ENCODE measurements around the gene AGAP3. TPM values are rescaled to one million over a fixed set of nuclear protein-coding genes. Genes with fewer than 3 reads are reported as not detected.

Gene AGAP3
- total and polyA plus RNA-seq, 4 donors = 3.9 to 27.0 (median 17.6) TPM

DNA sequence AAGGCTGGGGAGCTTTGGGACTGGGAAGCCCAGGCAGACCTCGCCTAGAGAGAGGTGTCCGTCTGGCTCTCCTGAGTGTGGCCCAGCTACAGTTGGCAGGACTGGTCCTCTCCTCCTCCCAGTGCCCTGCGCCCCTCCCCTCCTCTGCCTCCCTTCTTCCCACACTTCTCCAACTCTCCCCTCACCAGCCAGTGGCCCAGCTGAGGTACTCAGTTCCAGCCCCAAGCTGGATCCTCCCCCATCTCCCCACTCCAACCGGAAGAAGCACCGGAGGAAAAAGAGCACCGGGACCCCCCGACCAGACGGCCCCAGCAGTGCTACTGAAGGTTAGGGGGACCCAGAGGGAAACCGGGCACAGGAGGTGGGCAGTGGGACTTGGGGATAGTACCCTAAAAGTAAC is 53.5 kb downstream of the AGAP3 start:
- H3K4me1 ChIP-seq (ENCODE audit: control insufficient read depth in 4 of 4, insufficient read depth in 4 of 4, low read length in 3 of 4) = no peaks in the 10 kb centered on the region
- peaks cover 20 to 73% (median 26%) of the 10 kb centered on the region in 4 donors for H3K36me3 ChIP-seq (ENCODE audit: control insufficient read depth in 4 of 4, insufficient read depth in 3 of 4, low read depth in 1 of 4, low read length in 3 of 4)
- H3K9me3 ChIP-seq (ENCODE audit: control insufficient read depth in 4 of 4, low read length in 3 of 4) = no peaks in the 10 kb centered on the region
- DNase-seq (ENCODE audit: low spot score) = no peak
- no peak overlapping the region for H3K4me3 ChIP-seq (ENCODE audit: low read depth in 1 of 3, low read length in 3 of 3)
- no peak overlapping the region for H3K27ac ChIP-seq (ENCODE audit: low read depth in 1 of 2, low read length in 2 of 2)
- no peaks in the 10 kb centered on the region for H3K27me3 ChIP-seq (ENCODE audit: control insufficient read depth in 4 of 4, insufficient read depth in 4 of 4, low read length in 3 of 4)
- no peak overlapping the region for H3K9ac ChIP-seq (ENCODE audit: low read depth in 1 of 2, low read length in 2 of 2)
- TF ChIP-seq, protein P1, sequence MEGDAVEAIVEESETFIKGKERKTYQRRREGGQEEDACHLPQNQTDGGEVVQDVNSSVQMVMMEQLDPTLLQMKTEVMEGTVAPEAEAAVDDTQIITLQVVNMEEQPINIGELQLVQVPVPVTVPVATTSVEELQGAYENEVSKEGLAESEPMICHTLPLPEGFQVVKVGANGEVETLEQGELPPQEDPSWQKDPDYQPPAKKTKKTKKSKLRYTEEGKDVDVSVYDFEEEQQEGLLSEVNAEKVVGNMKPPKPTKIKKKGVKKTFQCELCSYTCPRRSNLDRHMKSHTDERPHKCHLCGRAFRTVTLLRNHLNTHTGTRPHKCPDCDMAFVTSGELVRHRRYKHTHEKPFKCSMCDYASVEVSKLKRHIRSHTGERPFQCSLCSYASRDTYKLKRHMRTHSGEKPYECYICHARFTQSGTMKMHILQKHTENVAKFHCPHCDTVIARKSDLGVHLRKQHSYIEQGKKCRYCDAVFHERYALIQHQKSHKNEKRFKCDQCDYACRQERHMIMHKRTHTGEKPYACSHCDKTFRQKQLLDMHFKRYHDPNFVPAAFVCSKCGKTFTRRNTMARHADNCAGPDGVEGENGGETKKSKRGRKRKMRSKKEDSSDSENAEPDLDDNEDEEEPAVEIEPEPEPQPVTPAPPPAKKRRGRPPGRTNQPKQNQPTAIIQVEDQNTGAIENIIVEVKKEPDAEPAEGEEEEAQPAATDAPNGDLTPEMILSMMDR (IDR thresholded peaks at IDR 0.05; ENCODE audit: low read depth, low read length, missing input control) = no peak
- no peak for TF ChIP-seq YY1 (IDR thresholded peaks at IDR 0.05)
- TF ChIP-seq EGR1 (IDR thresholded peaks at IDR 0.05; ENCODE audit: low read depth in 2 of 2) = no peak
- TF ChIP-seq NR2F2 (IDR thresholded peaks at IDR 0.05) = no peak
- WGBS = 96% methylated on average over 9 of the region's 9 CpGs

DNA sequence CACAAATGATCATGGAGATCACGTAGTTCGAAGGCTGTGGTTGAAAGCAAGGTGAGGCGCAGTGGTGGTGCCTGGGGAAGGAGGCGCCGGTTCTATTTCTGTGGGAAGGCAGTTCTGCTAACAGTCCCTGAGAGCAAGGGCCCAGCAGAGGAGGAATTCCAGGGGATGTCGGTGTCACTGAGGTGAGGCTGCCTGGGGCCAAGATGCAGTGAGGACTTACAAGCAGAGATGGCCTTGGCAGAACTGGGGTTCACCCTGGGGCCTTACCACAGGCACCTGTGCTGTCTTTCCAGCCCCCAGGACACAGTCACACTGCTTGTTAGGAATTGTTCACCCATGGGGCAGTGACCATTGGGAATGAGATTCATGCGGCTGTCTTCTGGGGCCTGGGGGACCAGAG is 54.6 kb downstream of the AGAP3 start:
- DNase-seq (ENCODE audit: low spot score) = no peak
- H3K27me3 ChIP-seq (ENCODE audit: control insufficient read depth in 4 of 4, insufficient read depth in 4 of 4, low read length in 3 of 4) = no peaks in the 10 kb centered on the region
- H3K4me1 ChIP-seq (ENCODE audit: control insufficient read depth in 4 of 4, insufficient read depth in 4 of 4, low read length in 3 of 4) = no peaks in the 10 kb centered on the region
- H3K36me3 ChIP-seq (ENCODE audit: control insufficient read depth in 4 of 4, insufficient read depth in 3 of 4, low read depth in 1 of 4, low read length in 3 of 4) = peaks cover 10 to 65% (median 22%) of the 10 kb centered on the region in 4 donors
- H3K27ac ChIP-seq (ENCODE audit: low read depth in 1 of 2, low read length in 2 of 2) = no peak overlapping the region
- WGBS = 97% methylated on average over 7 of the region's 7 CpGs
- no peak overlapping the region for H3K9ac ChIP-seq (ENCODE audit: low read depth in 1 of 2, low read length in 2 of 2)
- no peaks in the 10 kb centered on the region for H3K9me3 ChIP-seq (ENCODE audit: control insufficient read depth in 4 of 4, low read length in 3 of 4)
- H3K4me3 ChIP-seq (ENCODE audit: low read depth in 1 of 3, low read length in 3 of 3) = no peak overlapping the region
- TF ChIP-seq, protein P2, sequence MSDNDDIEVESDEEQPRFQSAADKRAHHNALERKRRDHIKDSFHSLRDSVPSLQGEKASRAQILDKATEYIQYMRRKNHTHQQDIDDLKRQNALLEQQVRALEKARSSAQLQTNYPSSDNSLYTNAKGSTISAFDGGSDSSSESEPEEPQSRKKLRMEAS (IDR thresholded peaks at IDR 0.05) = no peak
- no peak for TF ChIP-seq SP1 (IDR thresholded peaks at IDR 0.05)
- TF ChIP-seq, protein P1 (IDR thresholded peaks at IDR 0.05; ENCODE audit: low read depth, low read length, missing input control) = no peak
- TF ChIP-seq, protein P3, sequence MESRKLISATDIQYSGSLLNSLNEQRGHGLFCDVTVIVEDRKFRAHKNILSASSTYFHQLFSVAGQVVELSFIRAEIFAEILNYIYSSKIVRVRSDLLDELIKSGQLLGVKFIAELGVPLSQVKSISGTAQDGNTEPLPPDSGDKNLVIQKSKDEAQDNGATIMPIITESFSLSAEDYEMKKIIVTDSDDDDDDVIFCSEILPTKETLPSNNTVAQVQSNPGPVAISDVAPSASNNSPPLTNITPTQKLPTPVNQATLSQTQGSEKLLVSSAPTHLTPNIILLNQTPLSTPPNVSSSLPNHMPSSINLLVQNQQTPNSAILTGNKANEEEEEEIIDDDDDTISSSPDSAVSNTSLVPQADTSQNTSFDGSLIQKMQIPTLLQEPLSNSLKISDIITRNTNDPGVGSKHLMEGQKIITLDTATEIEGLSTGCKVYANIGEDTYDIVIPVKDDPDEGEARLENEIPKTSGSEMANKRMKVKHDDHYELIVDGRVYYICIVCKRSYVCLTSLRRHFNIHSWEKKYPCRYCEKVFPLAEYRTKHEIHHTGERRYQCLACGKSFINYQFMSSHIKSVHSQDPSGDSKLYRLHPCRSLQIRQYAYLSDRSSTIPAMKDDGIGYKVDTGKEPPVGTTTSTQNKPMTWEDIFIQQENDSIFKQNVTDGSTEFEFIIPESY (IDR thresholded peaks at IDR 0.05) = no peak
- TF ChIP-seq, protein P4, sequence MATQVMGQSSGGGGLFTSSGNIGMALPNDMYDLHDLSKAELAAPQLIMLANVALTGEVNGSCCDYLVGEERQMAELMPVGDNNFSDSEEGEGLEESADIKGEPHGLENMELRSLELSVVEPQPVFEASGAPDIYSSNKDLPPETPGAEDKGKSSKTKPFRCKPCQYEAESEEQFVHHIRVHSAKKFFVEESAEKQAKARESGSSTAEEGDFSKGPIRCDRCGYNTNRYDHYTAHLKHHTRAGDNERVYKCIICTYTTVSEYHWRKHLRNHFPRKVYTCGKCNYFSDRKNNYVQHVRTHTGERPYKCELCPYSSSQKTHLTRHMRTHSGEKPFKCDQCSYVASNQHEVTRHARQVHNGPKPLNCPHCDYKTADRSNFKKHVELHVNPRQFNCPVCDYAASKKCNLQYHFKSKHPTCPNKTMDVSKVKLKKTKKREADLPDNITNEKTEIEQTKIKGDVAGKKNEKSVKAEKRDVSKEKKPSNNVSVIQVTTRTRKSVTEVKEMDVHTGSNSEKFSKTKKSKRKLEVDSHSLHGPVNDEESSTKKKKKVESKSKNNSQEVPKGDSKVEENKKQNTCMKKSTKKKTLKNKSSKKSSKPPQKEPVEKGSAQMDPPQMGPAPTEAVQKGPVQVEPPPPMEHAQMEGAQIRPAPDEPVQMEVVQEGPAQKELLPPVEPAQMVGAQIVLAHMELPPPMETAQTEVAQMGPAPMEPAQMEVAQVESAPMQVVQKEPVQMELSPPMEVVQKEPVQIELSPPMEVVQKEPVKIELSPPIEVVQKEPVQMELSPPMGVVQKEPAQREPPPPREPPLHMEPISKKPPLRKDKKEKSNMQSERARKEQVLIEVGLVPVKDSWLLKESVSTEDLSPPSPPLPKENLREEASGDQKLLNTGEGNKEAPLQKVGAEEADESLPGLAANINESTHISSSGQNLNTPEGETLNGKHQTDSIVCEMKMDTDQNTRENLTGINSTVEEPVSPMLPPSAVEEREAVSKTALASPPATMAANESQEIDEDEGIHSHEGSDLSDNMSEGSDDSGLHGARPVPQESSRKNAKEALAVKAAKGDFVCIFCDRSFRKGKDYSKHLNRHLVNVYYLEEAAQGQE (IDR thresholded peaks at IDR 0.05) = no peak
- TF ChIP-seq, protein P5, sequence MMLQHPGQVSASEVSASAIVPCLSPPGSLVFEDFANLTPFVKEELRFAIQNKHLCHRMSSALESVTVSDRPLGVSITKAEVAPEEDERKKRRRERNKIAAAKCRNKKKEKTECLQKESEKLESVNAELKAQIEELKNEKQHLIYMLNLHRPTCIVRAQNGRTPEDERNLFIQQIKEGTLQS (IDR thresholded peaks at IDR 0.05) = no peak
